Keratinocyte (primary cell): ENCODE measurements around the gene CREB3L2. TPM values are rescaled to one million over a fixed set of nuclear protein-coding genes. Genes with fewer than 3 reads are reported as not detected.

ENCODE experiments used
- DNase-seq: peaks from one replicate; pipeline ENCODE4 v3.0.0-alpha.2; 2011; ENCODE audit warnings: low read depth, missing footprints, low spot score
- FAIRE-seq: peaks from 2 replicates; lab custom pipeline; 2011; peaks lifted over from hg19 to GRCh38; lab: Jason Lieb, UNC
- H2AFZ ChIP-seq: 2 replicates; pipeline ENCODE4 v1.6.0; 2012; ENCODE audit warnings: low read length, control low read depth, inconsistent platforms; ENCODE audit not compliant: control insufficient read depth
- H3K27ac ChIP-seq: 2 replicates; pipeline ENCODE4 v1.5.1; 2011; ENCODE audit warnings: low read length; ENCODE audit not compliant: control insufficient read depth, insufficient read depth
- H3K27me3 ChIP-seq: 3 replicates; pipeline ENCODE4 v1.6.0; 2011; ENCODE audit warnings: low read length; ENCODE audit not compliant: control insufficient read depth, insufficient read depth; ENCODE audit errors: extremely low read depth
- H3K36me3 ChIP-seq, 2 experiments: 2 replicates in 1 of 2; 3 replicates in 1 of 2; pipeline ENCODE4 v1.5.1; 2011; ENCODE audit warnings: low read length in 2 of 2, mild to moderate bottlenecking in 1 of 2; ENCODE audit not compliant: control insufficient read depth in 2 of 2, insufficient read depth in 2 of 2; ENCODE audit errors: extremely low read depth in 1 of 2
- H3K4me1 ChIP-seq: 3 replicates; pipeline ENCODE4 v1.5.1; 2011; ENCODE audit warnings: low read length; ENCODE audit not compliant: control insufficient read depth, insufficient read depth; ENCODE audit errors: extremely low read depth
- H3K4me2 ChIP-seq: 3 replicates; pipeline ENCODE4 v1.6.0; 2011; ENCODE audit warnings: low read depth, low read length; ENCODE audit not compliant: control insufficient read depth, insufficient read depth; ENCODE audit errors: extremely low read depth
- H3K4me3 ChIP-seq, 3 experiments: fragments of 200-600 bp in 1 of 3; sonication (generic) in 1 of 3; 2 replicates in 2 of 3; 3 replicates in 1 of 3; pipeline ENCODE4 v1.5.1; 2011 to 2016; ENCODE audit warnings: low read length in 3 of 3, mild to moderate bottlenecking in 3 of 3, control low read depth in 2 of 3, inconsistent platforms in 1 of 3, low read depth in 1 of 3, mixed read lengths in 1 of 3, mixed run types in 1 of 3, moderate library complexity in 1 of 3; ENCODE audit not compliant: control insufficient read depth in 2 of 3, insufficient read depth in 2 of 3; ENCODE audit errors: extremely low read depth in 1 of 3
- H3K79me2 ChIP-seq: 2 replicates; pipeline ENCODE4 v1.6.0; 2012; ENCODE audit warnings: low read length; ENCODE audit not compliant: control insufficient read depth, insufficient read depth
- H3K9ac ChIP-seq: 3 replicates; pipeline ENCODE4 v1.6.0; 2011; ENCODE audit warnings: low read length; ENCODE audit not compliant: control insufficient read depth, insufficient read depth; ENCODE audit errors: extremely low read depth
- H3K9me1 ChIP-seq: 3 replicates; pipeline ENCODE4 v1.6.0; 2011; ENCODE audit warnings: low read length; ENCODE audit not compliant: control insufficient read depth, insufficient read depth; ENCODE audit errors: extremely low read depth
- H3K9me3 ChIP-seq: 2 replicates; pipeline ENCODE4 v1.5.1; 2012; ENCODE audit warnings: low read depth, low read length; ENCODE audit not compliant: control insufficient read depth
- H4K20me1 ChIP-seq: 3 replicates; pipeline ENCODE4 v1.6.0; 2011; ENCODE audit warnings: low read length; ENCODE audit not compliant: control insufficient read depth, insufficient read depth; ENCODE audit errors: extremely low read depth
- CTCF ChIP-seq, 3 experiments: IDR thresholded peaks in 1 of 3; conservative IDR thresholded peaks in 1 of 3; optimal IDR thresholded peaks in 1 of 3; 2 replicates in 2 of 3; 3 replicates in 1 of 3; pipeline versions ENCODE3 to v1.5.1; 2011; ENCODE audit warnings: low read length in 3 of 3, mild to moderate bottlenecking in 3 of 3, moderate library complexity in 2 of 3, control low read depth in 1 of 3, inconsistent platforms in 1 of 3; ENCODE audit not compliant: insufficient read depth in 2 of 3; ENCODE audit errors: extremely low read depth in 1 of 3
- EZH2 ChIP-seq: IDR thresholded peaks from one replicate; pipeline ENCODE4 v1.6.1; 2012; ENCODE audit warnings: inconsistent platforms, mild to moderate bottlenecking, low read length, moderate library complexity
- dilution Hi-C: fragments of 300-500 bp; cut with MboI; formaldehyde crosslinking; loops from one replicate; pipeline ENCODE4 v1.7.0; 2020; ENCODE audit warnings: low sequenced_read_pairs; ENCODE audit not compliant: extremely low pct_ligation_motif_present
- polyA plus RNA-seq, 5 experiments: library from polyadenylated mRNA; depleted of rRNA in 3 of 5; stranded (reverse) in 3 of 5; stranded (forward) in 1 of 5; unstranded in 1 of 5; fragments of >200 nt; gene quantifications; 1 replicate in 1 of 5; 2 replicates in 3 of 5; 3 replicates in 1 of 5; pipeline versions ENCODE4 v1.2.1 to v1.2.3, GENCODE V29; 2011 to 2012; ENCODE audit warnings: missing spikeins in 2 of 5, low read depth in 1 of 5, low replicate concordance in 1 of 5

Gene CREB3L2
- polyA plus RNA-seq, 1 donor (not counting 4 experiments of a cell fraction or from before 2014, with no cell fraction given) = 12.8 TPM

- H3K4me3 ChIP-seq = no peak overlapping the region
- no peak for DNase-seq
- no peak for FAIRE-seq
- peaks cover 19% of the 10 kb centered on the region for H3K79me2 ChIP-seq
- no peak overlapping the region for H3K9ac ChIP-seq
- no peaks in the 10 kb centered on the region for H3K9me3 ChIP-seq
- no peaks in the 10 kb centered on the region for H3K9me1 ChIP-seq
- H3K4me1 ChIP-seq = peaks cover 4% of the 10 kb centered on the region
- no peaks in the 10 kb centered on the region for H4K20me1 ChIP-seq
- no peak for TF ChIP-seq CTCF (optimal IDR thresholded peaks at IDR 0.05 in 1 of 3, IDR thresholded peaks at IDR 0.05 in 1 of 3, conservative IDR thresholded peaks at IDR 0.05 in 1 of 3; ENCODE audit: extremely low read depth in 1 of 3, insufficient read depth in 2 of 3, low read length in 3 of 3)
- no peak for TF ChIP-seq EZH2
- no peak overlapping the region for H3K27ac ChIP-seq
- H3K27me3 ChIP-seq = no peaks in the 10 kb centered on the region
- no peak overlapping the region for H3K4me2 ChIP-seq
- dilution Hi-C loops = no loop called here
- no peaks in the 10 kb centered on the region for H3K36me3 ChIP-seq
- H2AFZ ChIP-seq = no peak overlapping the region
These were observed 3.0 kb upstream of the CREB3L2 start for GRCh38 chr7:138004936-138005335.

GRCh38 chr7:138004046-138004445 lies 2.2 kb upstream of the CREB3L2 start:
- Histone ChIP-seq H3K9me1 (no peaks in the 10 kb centered on the region), H3K27me3 (no peaks in the 10 kb centered on the region), H3K9me3 (no peaks in the 10 kb centered on the region), H3K4me1 (peaks cover 13% of the 10 kb centered on the region), H4K20me1 (no peaks in the 10 kb centered on the region), H3K36me3 (no peaks in the 10 kb centered on the region), H3K4me2 (no peak overlapping the region), H3K9ac (no peak overlapping the region), H3K27ac (no peak overlapping the region), H3K4me3 (no peak overlapping the region), H2AFZ (no peak overlapping the region), H3K79me2 (peaks cover 22% of the 10 kb centered on the region)
- TF ChIP-seq EZH2 (no peak), CTCF (optimal IDR thresholded peaks at IDR 0.05 in 1 of 3, IDR thresholded peaks at IDR 0.05 in 1 of 3, conservative IDR thresholded peaks at IDR 0.05 in 1 of 3; ENCODE audit: extremely low read depth in 1 of 3, insufficient read depth in 2 of 3, low read length in 3 of 3) (no peak)
- no peak for FAIRE-seq
- no peak for DNase-seq
- dilution Hi-C loops = no loop called here
